ENCODE data around the gene RB1. TPM values are rescaled to one million over a fixed set of nuclear protein-coding genes. Genes with fewer than 3 reads are reported as not detected.
"Not testable (repeated sequence)": the region's sequence is repeated elsewhere in the genome, so short reads cannot be mapped to it uniquely, and the experiment has no call there.

RB1 gene
- total RNA-seq, 1 donor from 2014 or later, result 41.0 TPM

DNA sequence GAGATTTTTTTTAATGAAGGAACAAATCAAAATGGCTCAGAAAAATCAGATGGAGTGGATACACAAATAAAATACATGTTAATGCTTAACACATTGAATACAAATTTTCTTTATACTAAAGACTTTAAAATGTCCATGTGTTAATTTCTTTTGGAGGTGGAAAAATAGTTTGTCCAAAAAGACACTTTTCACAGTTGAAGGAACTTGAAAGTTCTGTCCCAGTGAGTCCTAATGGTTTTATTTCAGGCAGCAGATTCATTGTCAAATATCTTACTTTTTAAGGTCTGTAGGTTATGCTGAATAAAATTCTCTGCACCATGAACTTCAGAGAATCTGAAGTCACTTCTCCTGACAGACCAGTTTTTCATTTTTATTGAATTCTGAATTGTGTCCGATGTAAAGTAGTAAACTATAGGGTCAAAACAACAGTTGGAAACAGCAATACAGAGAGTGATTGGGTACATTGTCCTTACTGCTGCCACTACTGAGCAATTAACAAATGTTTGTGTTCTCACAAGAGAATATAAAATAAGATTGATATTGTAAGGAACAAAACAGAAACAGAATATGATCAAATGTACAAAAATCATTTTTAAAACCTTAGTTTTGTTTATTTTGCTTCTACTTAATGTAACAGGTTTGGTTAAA lies 107.7 kb downstream of the RB1 start:
- no peak for ATAC-seq
- Histone ChIP-seq H3K27ac (peak overlapping the region; percentile 88), H3K9me3 (no peaks in the 10 kb centered on the region), H3K36me3 (no peaks in the 10 kb centered on the region), H3K4me1 (peaks cover 23% of the 10 kb centered on the region), H3K4me3 (peak overlapping the region; percentile 68), H3K27me3 (no peaks in the 10 kb centered on the region)
- intact Hi-C loops (cut with DNase I), result no loop called here
- TF ChIP-seq, protein P1, sequence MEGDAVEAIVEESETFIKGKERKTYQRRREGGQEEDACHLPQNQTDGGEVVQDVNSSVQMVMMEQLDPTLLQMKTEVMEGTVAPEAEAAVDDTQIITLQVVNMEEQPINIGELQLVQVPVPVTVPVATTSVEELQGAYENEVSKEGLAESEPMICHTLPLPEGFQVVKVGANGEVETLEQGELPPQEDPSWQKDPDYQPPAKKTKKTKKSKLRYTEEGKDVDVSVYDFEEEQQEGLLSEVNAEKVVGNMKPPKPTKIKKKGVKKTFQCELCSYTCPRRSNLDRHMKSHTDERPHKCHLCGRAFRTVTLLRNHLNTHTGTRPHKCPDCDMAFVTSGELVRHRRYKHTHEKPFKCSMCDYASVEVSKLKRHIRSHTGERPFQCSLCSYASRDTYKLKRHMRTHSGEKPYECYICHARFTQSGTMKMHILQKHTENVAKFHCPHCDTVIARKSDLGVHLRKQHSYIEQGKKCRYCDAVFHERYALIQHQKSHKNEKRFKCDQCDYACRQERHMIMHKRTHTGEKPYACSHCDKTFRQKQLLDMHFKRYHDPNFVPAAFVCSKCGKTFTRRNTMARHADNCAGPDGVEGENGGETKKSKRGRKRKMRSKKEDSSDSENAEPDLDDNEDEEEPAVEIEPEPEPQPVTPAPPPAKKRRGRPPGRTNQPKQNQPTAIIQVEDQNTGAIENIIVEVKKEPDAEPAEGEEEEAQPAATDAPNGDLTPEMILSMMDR (IDR thresholded peaks at IDR 0.05), result no peak
- no peak for DNase-seq

DNA sequence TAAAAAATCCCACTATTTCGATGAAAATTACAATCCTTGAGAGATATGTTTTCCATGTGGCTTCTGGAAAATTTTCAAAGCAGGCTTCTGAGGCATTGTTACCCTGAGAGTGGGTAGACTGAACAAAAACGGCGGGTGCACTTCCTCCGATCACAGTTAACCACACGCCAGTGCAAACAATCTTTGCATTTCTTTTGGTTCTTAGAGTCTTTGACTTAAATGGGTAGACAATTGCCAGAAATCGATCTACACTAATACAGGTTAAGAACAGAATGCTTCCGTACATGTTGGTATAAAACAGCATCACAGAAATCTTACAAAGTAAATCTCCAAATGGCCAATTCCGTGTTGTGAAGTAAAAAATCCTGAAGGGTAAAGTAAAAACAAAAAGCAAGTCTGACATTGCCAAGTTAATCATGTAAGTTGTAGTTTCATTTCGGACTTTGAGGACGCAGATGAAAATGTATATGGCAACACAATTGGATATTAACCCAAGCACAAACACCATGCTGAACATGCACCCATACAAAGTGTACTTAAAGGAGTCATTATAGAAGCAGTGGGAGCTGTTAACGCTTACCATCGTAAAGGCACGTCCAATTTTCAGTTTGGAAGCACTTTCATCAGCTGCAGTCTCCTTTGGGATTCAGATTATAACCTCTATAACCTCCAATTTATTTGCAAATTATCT lies 108.4 kb downstream of the RB1 start:
- peak overlapping the region; percentile 88 for H3K27ac ChIP-seq
- DNase-seq, result no peak
- intact Hi-C loops (cut with DNase I), result no loop called here
- H3K27me3 ChIP-seq, result no peaks in the 10 kb centered on the region
- no peaks in the 10 kb centered on the region for H3K9me3 ChIP-seq
- H3K36me3 ChIP-seq, result no peaks in the 10 kb centered on the region
- H3K4me1 ChIP-seq, result peaks cover 23% of the 10 kb centered on the region
- TF ChIP-seq, protein P1 (IDR thresholded peaks at IDR 0.05), result no peak
- H3K4me3 ChIP-seq, result peak overlapping the region; percentile 68
- peak; percentile 73 for ATAC-seq

DNA sequence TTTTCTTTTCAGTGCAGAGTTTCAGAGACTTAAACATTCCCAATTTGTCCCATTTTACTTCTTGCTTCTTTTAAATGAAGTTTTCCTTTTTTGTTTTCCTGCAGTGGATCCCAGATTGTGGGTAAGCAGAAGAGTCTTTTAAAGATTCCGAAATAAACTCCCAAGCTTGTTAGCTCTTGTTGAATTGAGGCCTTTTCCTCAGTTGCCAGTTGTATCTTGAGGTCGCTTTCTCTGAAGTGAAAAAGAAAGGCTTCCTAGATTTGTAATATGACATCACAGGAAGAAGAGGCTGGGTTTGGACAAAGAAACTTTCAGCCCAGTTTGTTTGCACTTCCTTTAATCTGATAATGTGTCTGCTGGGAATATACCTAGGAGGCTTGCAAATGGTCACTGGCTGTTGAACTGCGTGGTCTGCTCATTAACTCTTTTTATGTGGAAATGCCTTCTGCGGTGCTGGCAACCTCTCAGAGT lies 109.4 kb downstream of the RB1 start, which contains the start of gene LPAR6:
Gene LPAR6 (minus strand): TSS at position 233 of the 471 bp plus-strand sequence. CDS start 690 bp downstream, outside the sequence.
- TF ChIP-seq, protein P1 (IDR thresholded peaks at IDR 0.05), result no peak
- Histone ChIP-seq H3K9me3 (no peaks in the 10 kb centered on the region), H3K27ac (peak within 1 kb of the TSS; percentile 88), H3K4me3 (peak within 1 kb of the TSS; percentile 68), H3K27me3 (no peaks in the 10 kb centered on the region), H3K36me3 (no peaks in the 10 kb centered on the region), H3K4me1 (peaks cover 23% of the 10 kb centered on the region)
- no peak for DNase-seq
- peak; percentile 81 for ATAC-seq
- intact Hi-C loops (cut with DNase I), result no loop called here

DNA sequence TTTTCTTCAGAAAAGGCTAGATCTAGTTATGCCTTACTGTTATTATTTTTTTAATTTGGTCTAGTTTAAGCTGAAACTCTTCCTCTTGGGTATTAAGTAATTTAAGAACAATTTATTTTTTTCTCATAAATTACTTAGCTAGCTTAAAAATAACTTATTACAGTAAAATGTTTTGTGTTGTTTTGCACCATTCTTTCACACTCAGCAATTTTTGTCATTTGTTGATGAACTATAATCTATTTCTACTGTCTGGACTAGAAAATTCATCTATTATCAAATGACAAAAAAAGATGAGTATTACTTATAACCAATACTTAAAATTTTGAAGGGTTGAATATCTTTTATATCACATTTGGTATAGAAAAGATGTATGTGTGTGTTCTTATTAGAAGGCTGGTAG lies 111.0 kb downstream of the RB1 start:
- Histone ChIP-seq H3K4me3 (no peak overlapping the region), H3K4me1 (peaks cover 13% of the 10 kb centered on the region), H3K9me3 (no peaks in the 10 kb centered on the region), H3K27me3 (no peaks in the 10 kb centered on the region), H3K36me3 (no peaks in the 10 kb centered on the region), H3K27ac (no peak overlapping the region)
- intact Hi-C loops (cut with DNase I), result no loop called here
- no peak for DNase-seq
- ATAC-seq, result no peak
- TF ChIP-seq, protein P1 (IDR thresholded peaks at IDR 0.05), result no peak

DNA sequence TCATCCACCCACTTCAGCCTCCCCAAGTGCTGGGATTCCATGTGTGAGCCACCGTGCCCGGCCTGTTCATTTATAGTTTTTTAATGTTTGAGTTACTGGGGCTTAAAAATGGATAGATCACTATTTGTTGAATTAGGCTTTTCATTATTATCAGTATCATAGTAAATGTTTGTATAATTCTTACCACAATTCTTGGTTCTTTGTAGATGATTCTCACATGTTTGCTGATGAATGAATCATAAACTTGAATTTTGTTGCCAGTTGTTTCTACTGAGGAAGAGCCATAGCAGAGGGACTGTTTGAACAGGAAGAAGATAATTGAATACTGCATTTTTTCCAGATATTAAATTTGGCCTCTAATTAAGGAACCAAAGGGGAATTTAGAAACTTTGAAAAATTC lies 112.0 kb downstream of the RB1 start:
- Histone ChIP-seq H3K4me3 (no peak overlapping the region), H3K36me3 (no peaks in the 10 kb centered on the region), H3K9me3 (no peaks in the 10 kb centered on the region), H3K27ac (no peak overlapping the region), H3K4me1 (peaks cover 13% of the 10 kb centered on the region), H3K27me3 (no peaks in the 10 kb centered on the region)
- no peak for DNase-seq
- intact Hi-C loops (cut with DNase I), result no loop called here
- TF ChIP-seq, protein P1 (IDR thresholded peaks at IDR 0.05), result no peak
- no peak for ATAC-seq

DNA sequence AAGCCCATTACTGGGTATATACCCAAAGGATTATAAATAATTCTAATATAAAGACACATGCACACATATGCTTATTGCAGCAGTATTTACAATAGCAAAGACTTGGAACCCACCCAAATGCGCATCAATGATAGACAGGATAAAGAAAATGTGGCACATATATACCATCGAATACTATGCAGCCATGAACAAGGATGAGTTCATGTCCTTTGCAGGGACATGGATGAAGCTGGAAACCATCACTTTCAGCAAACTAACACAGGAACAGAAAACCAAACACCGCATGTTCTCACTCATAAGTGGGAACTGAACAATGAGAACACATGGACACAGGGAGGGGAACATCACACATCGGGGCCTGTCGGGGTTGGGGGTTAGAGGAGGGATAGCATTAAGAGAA lies 118.5 kb downstream of the RB1 start:
- H3K9me3 ChIP-seq; H3K36me3 ChIP-seq; H3K4me3 ChIP-seq; ATAC-seq; H3K4me1 ChIP-seq; H3K27ac ChIP-seq; H3K27me3 ChIP-seq; intact Hi-C loops (cut with DNase I); DNase-seq: not testable (repeated sequence)

Data from upper lobe of right lung (tissue), 1 donor.